IPS-18c (cell line): ENCODE results near the gene VEPH1.

Source experiments
- H3K4me3 ChIP-seq: 2 replicates; pipeline ENCODE4 v1.7.0; 2013; ENCODE audit warnings: low read depth, mild to moderate bottlenecking, low read length, moderate library complexity; ENCODE audit not compliant: insufficient read depth
- H3K9me3 ChIP-seq: one replicate; pipeline ENCODE4 v1.6.1; 2013; ENCODE audit warnings: mild to moderate bottlenecking, low read length, moderate library complexity; ENCODE audit not compliant: control insufficient read depth, insufficient read depth

VEPH1 gene

GRCh38 chr3:157416347-157417087, 86.7 kb downstream of the VEPH1 start:
- H3K4me3 ChIP-seq, result no peak overlapping the region
- H3K9me3 ChIP-seq, result no peaks in the 10 kb centered on the region

DNA sequence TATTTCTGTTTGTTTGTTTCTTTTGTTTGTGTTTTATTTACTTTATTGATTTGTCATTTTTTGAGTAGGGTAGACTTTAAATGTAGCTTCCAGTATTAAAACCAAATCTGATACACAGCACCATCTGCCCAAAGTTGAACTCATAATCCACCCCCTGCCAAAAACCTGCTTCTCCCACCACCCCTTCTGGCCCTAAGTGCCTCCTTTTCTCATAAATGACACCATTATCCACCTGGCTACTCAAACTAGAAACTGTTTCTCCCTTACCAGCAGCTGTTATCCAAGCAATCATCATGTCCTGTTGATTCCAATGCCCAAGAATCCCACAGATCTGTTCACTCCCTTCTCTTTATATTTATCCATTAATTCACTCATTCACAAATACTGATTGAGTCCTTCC, 88.4 kb downstream of the VEPH1 start:
- Histone ChIP-seq H3K9me3 (no peaks in the 10 kb centered on the region), H3K4me3 (no peak overlapping the region)

GRCh38 chr3:157412323-157412855, 90.8 kb downstream of the VEPH1 start:
- no peaks in the 10 kb centered on the region for H3K9me3 ChIP-seq
- H3K4me3 ChIP-seq, result no peak overlapping the region

GRCh38 chr3:157410945-157411344, 92.3 kb downstream of the VEPH1 start:
- Histone ChIP-seq H3K4me3 (no peak overlapping the region), H3K9me3 (no peaks in the 10 kb centered on the region)

- no peak overlapping the region for H3K4me3 ChIP-seq
- no peaks in the 10 kb centered on the region for H3K9me3 ChIP-seq
These were observed 93.7 kb downstream of the VEPH1 start for GRCh38 chr3:157409516-157409915.

DNA sequence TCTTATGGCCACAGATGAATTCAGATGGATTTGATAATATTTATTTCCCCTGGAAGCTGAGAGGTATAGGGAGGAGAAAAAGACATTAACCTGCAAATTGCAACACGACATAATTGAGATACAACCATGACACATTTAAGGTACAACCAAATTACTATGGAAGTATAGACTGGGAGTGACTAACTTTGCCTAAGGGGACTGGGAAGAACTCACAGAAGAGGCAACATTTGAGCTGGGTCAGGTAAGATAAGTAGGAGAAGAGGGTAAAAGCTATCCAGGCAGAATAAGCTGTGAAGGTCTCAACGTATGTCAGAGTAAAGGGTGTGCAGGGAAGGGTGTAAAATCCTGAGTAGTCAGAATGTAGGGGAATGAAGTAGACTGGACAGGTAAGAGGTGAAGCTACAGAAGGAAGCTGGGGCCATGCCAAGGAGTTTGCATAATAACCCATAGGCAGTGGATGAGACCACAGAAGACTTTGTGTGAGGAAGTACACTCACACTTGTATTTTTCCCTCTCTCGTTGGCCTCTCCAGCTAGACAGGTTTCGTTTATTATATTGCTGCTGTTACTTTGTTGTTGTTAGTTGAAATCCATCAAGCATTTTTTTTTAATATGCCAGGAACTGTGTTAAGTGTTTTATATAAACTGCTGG, 94.6 kb downstream of the VEPH1 start:
- no peaks in the 10 kb centered on the region for H3K9me3 ChIP-seq
- H3K4me3 ChIP-seq, result no peak overlapping the region

DNA sequence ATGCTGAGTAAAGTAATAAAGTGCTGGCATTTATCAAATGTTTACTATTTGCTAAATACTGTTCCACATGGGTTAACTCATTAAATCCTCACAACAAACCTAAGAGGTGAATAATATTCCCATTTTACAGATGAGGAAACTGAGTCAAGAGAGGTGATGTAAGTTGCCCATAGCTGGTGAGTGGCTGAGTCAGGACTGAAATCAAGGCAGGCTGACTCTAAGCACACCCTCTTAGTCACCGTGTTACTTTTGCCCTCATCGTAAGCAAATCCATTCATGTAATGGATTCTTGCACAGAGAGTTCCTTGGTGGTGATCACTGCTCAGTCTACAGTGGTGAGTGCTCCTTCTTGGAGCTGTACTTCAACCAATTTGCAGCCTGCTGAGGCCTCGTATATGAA, 95.4 kb downstream of the VEPH1 start:
- no peak overlapping the region for H3K4me3 ChIP-seq
- H3K9me3 ChIP-seq, result no peaks in the 10 kb centered on the region

DNA sequence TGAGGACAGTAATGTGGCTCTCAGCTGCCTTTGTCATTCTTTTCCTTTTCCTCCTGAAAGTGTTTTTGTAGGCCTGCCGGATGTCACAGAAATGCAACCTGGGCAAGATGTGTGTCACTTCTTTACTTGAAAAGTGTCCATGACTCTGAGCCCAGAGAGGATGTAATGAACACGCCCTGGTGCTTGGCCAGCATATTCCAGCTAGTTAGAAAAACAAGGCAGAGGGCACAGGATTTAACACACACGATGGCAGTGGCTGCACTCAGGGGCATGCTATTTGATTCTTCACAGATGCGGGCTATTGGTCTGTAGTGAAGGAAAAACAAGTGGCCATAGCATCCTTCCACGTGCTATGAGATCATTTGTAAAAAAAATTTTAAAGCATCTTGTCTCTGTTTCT, 96.8 kb downstream of the VEPH1 start:
- Histone ChIP-seq H3K9me3 (no peaks in the 10 kb centered on the region), H3K4me3 (no peak overlapping the region)

GRCh38 chr3:157405457-157405856, 97.8 kb downstream of the VEPH1 start:
- no peak overlapping the region for H3K4me3 ChIP-seq
- H3K9me3 ChIP-seq, result no peaks in the 10 kb centered on the region

- Histone ChIP-seq H3K9me3 (no peaks in the 10 kb centered on the region), H3K4me3 (no peak overlapping the region)
These were observed 98.8 kb downstream of the VEPH1 start for GRCh38 chr3:157404381-157404780.

- no peaks in the 10 kb centered on the region for H3K9me3 ChIP-seq
- H3K4me3 ChIP-seq, result no peak overlapping the region
These were observed 104.6 kb downstream of the VEPH1 start for GRCh38 chr3:157398598-157398997.

- no peaks in the 10 kb centered on the region for H3K9me3 ChIP-seq
- no peak overlapping the region for H3K4me3 ChIP-seq
These were observed 108.8 kb downstream of the VEPH1 start for GRCh38 chr3:157394411-157394810.

DNA sequence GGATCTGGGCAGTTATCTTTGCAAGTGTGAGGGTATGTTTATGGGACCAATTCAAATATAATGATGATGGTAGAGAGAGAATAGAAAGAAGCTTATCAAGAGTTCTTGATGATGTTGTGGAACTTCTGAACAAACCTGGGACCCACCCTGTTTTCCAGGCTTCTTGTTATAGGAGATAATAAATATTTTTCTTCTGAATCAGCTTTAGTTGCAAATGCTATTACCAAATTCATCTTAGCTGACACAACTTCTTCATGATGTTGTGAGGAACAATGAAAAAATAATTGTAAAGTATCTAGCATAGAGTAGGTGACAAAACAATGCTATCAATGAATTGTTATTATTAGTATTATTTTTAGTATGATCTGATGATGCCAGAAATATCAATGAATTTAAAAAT, 110.1 kb downstream of the VEPH1 start:
- no peaks in the 10 kb centered on the region for H3K9me3 ChIP-seq
- no peak overlapping the region for H3K4me3 ChIP-seq

- Histone ChIP-seq H3K9me3 (no peaks in the 10 kb centered on the region), H3K4me3 (no peak overlapping the region)
These were observed 111.1 kb downstream of the VEPH1 start for GRCh38 chr3:157392104-157392503.

GRCh38 chr3:157390713-157391515, 112.3 kb downstream of the VEPH1 start:
- Histone ChIP-seq H3K4me3 (no peak overlapping the region), H3K9me3 (no peaks in the 10 kb centered on the region)

DNA sequence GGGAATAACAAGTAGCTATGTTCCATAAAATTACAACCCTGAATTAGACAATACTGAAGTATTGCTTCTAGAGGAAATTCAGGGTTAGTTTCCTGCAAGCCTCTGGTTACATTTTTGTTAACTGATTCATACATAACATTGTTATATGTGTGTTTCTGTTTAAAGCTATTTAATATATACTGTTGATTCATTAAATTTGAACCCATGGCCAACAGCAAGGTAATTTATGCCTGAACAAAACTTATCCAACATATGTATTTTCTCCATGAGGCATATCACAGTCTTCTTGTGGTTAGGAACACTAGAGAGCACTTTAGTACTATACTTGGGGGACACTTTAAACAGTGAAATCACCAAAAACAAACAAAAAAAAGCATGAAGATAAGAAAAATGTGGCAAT, 114.2 kb downstream of the VEPH1 start:
- Histone ChIP-seq H3K9me3 (no peaks in the 10 kb centered on the region), H3K4me3 (no peak overlapping the region)

GRCh38 chr3:157387708-157388435, 115.3 kb downstream of the VEPH1 start:
- Histone ChIP-seq H3K9me3 (no peaks in the 10 kb centered on the region), H3K4me3 (no peak overlapping the region)
